HG03558 (cell line): ENCODE data around the gene FXYD4.
"Not testable (repeated sequence)": the region's sequence is repeated elsewhere in the genome, so short reads cannot be mapped to it uniquely, and the experiment has no call there.

Source experiments
- ATAC-seq: cut with Tn5 transposase; IDR thresholded peaks from one replicate; pipeline ENCODE4 v1.9.1; 2021; ENCODE audit warnings: moderate number of reproducible peaks; ENCODE audit not compliant: unreplicated experiment; ENCODE audit errors: extremely low read depth

Gene FXYD4

GRCh38 chr10:43410345-43410744 is 38.9 kb downstream of the FXYD4 start:
- ATAC-seq, result no peak

DNA sequence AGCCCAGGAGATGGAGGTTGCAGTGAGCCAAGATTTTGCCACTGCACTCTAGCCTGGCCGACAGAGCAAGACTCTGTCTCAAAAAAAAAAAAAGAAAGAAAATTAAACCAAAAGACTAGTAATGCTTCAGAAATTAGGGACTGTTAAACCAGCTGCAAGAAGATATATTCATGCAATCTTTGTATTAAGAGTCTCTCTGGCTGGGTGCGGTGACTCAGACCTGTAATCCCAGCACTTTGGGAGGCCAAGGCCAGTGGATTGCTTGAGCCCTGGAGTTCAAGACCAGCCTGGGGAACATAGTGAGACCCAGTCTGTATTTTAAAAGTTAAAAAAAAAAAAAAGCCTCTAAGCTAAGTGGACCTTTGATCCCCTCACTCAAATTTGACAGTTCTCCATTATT is 40.1 kb downstream of the FXYD4 start:
- no peak for ATAC-seq

- ATAC-seq, result no peak
Measured at GRCh38 chr10:43415544-43415943, 44.1 kb downstream of the FXYD4 start.

- ATAC-seq, result no peak
Measured at GRCh38 chr10:43417950-43418768, 46.7 kb downstream of the FXYD4 start.

DNA sequence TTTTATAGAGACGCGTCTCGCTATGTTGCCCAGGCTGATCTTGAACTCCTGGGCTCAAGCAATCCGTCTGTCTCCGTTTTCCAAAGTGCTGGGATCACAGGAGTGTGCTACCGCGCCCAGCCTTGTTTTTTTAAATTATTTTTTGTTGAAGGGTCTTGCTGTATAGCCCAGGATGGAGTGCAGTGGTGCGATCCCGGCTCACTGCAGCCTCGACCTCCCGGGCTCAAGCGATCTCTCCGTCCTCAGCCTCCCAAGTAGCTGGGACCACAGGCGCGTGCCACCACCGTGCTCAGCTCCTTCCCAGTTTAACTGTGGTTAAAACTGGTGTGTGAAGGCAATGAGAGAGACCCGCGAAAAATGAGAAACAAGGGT is 48.5 kb downstream of the FXYD4 start:
- ATAC-seq, result no peak

- peak; percentile 64 for ATAC-seq
Measured at GRCh38 chr10:43420369-43421200, 49.1 kb downstream of the FXYD4 start.

DNA sequence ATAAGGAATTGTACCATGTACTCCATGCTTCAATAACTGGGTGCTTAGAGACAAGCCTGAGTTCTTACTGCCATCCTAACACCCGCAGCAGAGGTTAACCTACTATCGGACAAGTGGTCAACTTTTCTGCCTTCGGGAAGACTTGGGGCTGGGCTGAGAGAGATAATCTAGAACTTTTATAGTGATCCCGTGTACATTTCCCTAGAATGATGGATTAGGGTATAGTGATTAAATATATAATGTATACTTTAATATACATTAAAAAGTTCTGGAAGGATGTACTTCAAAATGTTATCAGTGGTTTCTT is 49.7 kb downstream of the FXYD4 start:
- no peak for ATAC-seq

DNA sequence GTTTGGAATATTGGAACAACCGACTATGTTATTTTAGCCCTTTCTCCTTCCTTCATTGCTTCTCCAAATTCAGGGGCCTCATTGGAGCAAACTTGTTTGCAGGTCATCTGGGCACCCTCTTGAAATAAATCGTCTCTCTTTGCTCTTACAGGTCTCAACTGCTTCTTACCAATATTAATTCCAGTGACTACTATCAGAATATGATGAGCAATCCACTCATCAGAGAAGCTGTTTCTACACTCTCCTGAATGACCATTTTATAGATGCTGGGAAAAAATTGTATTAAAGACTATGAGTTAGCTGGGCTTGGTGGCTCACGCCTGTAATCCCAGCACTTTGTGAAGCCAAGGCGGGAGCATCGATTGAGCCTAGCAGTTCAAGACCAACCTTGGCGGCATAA is 50.1 kb downstream of the FXYD4 start:
- ATAC-seq, result no peak

DNA sequence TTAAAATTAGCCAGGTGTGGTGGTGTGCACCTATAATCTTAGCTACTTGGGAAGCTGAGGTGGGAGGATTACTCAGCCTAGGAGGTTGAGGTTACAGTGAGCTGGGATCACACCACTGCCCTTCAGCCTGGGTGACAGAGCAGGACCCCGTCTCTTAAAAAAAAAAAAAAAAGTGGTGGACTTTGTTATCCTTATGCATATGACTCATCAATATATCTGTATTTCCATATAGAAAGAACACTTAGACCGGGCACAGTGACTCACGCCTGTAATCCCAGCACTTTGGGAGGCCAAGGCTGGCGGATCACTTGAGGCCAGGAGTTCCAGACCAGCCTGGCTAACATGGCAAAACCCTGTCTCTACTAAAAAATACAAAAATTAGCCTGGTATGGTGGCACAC is 50.5 kb downstream of the FXYD4 start:
- not testable (repeated sequence) for ATAC-seq

DNA sequence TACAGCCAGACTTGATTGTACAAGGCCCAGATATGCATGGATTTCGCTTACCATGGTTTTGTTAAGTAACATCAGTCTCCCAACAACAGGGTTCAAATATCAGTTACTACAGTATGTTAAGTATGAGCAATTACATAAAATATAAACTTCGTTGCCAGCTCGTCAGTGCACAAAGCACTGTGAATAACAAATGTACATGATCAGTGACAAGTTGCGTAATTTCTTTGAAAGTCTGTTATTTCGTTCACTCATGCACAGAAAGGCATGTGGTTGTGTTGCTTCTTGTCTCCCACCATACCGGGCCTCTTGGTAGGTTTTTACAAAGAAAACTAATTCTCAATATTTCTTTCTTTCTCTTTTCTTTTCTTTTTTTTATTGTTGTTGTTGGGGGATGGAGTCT is 53.0 kb downstream of the FXYD4 start:
- ATAC-seq, result no peak
